Heart left ventricle (tissue), 16 donors: ENCODE results near the gene B3GAT3. TPM values are rescaled to one million over a fixed set of nuclear protein-coding genes. Genes with fewer than 3 reads are reported as not detected.

Source experiments
- ATAC-seq, 4 donors: fragments of 200-7000 bp; cut with Tn5 transposase; one replicate each; pipeline ENCODE4 v1.9.1; 2020 to 2022; ENCODE audit warnings: moderate library complexity in 4 of 4, mild to moderate bottlenecking in 3 of 4, moderate number of reproducible peaks in 1 of 4
- DNase-seq, 5 donors: peaks; one replicate each; pipeline ENCODE4 v3.0.0-alpha.2; 2020
- H3K27ac ChIP-seq, 12 donors: fragments of 200-600 bp; sonication (generic) in 4 of 12; one replicate each; pipeline versions ENCODE4 v1.5.0 to v1.8.0; 2016 to 2022; ENCODE audit warnings: mild to moderate bottlenecking in 2 of 12
- H3K27me3 ChIP-seq, 9 donors: fragments of 200-600 bp; sonication (generic) in 2 of 9; one replicate each; pipeline versions ENCODE4 v1.5.1 to v1.8.0; 2016 to 2022; ENCODE audit warnings: mild to moderate bottlenecking in 3 of 9
- H3K36me3 ChIP-seq, 9 donors: fragments of 200-600 bp; sonication (generic) in 2 of 9; one replicate each; pipeline versions ENCODE4 v1.5.0 to v1.8.0; 2018 to 2022; ENCODE audit warnings: mild to moderate bottlenecking in 2 of 9
- H3K4me1 ChIP-seq, 12 donors: fragments of 200-600 bp; sonication (generic) in 4 of 12; one replicate each; pipeline versions ENCODE4 v1.5.0 to v1.8.0; 2016 to 2022; ENCODE audit warnings: mild to moderate bottlenecking in 3 of 12
- H3K4me3 ChIP-seq, 12 donors: fragments of 200-600 bp; sonication (generic) in 4 of 12; one replicate each; pipeline versions ENCODE4 v1.5.0 to v1.8.0; 2017 to 2022; ENCODE audit warnings: mild to moderate bottlenecking in 9 of 12, moderate library complexity in 4 of 12
- H3K9me3 ChIP-seq, 12 donors: fragments of 200-600 bp; sonication (generic) in 4 of 12; one replicate each; pipeline versions ENCODE4 v1.5.0 to v1.8.0; 2016 to 2022; ENCODE audit warnings: mild to moderate bottlenecking in 1 of 12
- POLR2A ChIP-seq, 2 donors: fragments of 450-650 bp; IDR thresholded peaks; one replicate each; pipeline ENCODE4 v1.6.1; 2017; ENCODE audit warnings: antibody characterized with exemption in 2 of 2, mild to moderate bottlenecking in 2 of 2, moderate library complexity in 2 of 2
- WGBS, 4 donors: extraction: QIAGEN DNeasy Blood & Tissue Kit in 2 of 4; methylation state at CpG; one replicate each; pipeline versions ENCODE4 v1.1.5 to v1.1.7; 2013 to 2018; 5-methylcytosine and 5-hydroxymethylcytosine counted together
- intact Hi-C, 10 donors: fragments of 100-400 bp; cut with DNase I; formaldehyde crosslinking; loops; one replicate each; pipeline versions ENCODE4 v1.11.1 to v1.14.2; 2022
- polyA plus RNA-seq, 2 donors: library from polyadenylated mRNA; stranded (reverse); fragments of 200-250 nt; gene quantifications; one replicate each; pipeline ENCODE4 v1.2.3, GENCODE V29; 2013
- total RNA-seq, 9 donors: library from RNA; depleted of rRNA in 2 of 9; stranded (reverse); fragments of >200 nt in 2 of 9; fragmentation: NEBNext Ultra II Directional in 3 of 9; extraction: Animal tissue kit (Norgen Biotek cat#: 25700) in 3 of 9; gene quantifications; one replicate each; pipeline versions ENCODE4 v1.1.0 to v1.2.4, GENCODE V29; 2016 to 2023
- TF ChIP-seq, protein P1 (sequence below), 12 donors: fragments of 200-600 bp; sonication (generic) in 4 of 12; IDR thresholded peaks; one replicate each; pipeline versions ENCODE4 v1.5.0 to v1.8.0; 2018 to 2022; ENCODE audit warnings: antibody characterized with exemption in 12 of 12, mild to moderate bottlenecking in 5 of 12
- donor health status: ischemic (EF 13 %, LVEDD 7.1; RV severe dilation, severe dysfunction).
- donor health status: healthy with polysubstance abuse.
- donor health status: DM: no; HTN: yes; CAD: no.
- donor health status: DM: no; HTN: no; CAD: no.
- donor health status: ischemic (EF 25% LVEDD 6.9; RV normal size, moderate dysfunction).
- donor health status: ischemic (EF 25% LVEDD 5.7; RV mildly dilated, moderate dysfunction).
- donor health status: healthy.
- donor health status: DM: yes; HTN: yes; CAD: no.
- donor health status: ischemic (EF 35%, LVEDD 5.7; RV mildly dilated, moderate dysfunction).
- donor health status: nonischemic (EF 11% LVEDD 7.7; RV severe dilation, severe dysfunction).
- donor health status: DM: yes; HTN: yes; CAD: no.
- donor health status: PGD.
- donor health status: ischemic (EF 29% LVEDD 5.4; RV normal size, mild dysfunction).
- donor health status: nonischemic (EF 23%, LVEDD 6.1; RV moderate dilation, normal function).

Gene B3GAT3
- total and polyA plus RNA-seq, 11 donors = 9.2 to 38.1 (median 13.1) TPM

DNA sequence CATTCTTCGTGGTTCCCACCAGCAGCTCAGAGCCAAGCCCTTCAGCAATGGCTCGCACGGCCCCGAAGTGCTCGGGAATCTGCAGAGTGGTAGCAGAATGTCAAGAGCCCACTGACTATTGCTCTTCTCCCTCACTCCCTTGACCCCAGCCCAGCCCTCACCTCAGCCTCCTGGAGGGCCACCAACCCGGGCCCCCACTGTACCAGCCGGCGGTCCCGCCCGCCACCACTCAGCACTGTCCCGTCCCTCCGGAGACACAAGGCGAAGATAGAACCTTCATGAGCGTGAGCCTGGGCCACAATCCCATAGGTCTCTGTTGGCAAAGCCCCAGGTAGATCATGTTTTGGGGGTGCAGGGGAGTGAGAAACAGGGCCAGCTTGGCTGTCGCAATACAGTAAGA, 15.9 kb downstream of the B3GAT3 start:
- 94 to 97% (median 96%) methylated on average over 14 to 15 of the region's 15 CpGs for WGBS, 4 donors
- Histone ChIP-seq H3K4me1 (peaks cover 0 to 43% (median 13%) of the 10 kb centered on the region in 12 donors), H3K4me3 (no peak overlapping the region), H3K27ac (no peak overlapping the region), H3K36me3 (peaks cover 0 to 71% (median 35%) of the 10 kb centered on the region in 9 donors), H3K9me3 (no peaks in the 10 kb centered on the region), H3K27me3 (no peaks in the 10 kb centered on the region)
- TF ChIP-seq, protein P1, sequence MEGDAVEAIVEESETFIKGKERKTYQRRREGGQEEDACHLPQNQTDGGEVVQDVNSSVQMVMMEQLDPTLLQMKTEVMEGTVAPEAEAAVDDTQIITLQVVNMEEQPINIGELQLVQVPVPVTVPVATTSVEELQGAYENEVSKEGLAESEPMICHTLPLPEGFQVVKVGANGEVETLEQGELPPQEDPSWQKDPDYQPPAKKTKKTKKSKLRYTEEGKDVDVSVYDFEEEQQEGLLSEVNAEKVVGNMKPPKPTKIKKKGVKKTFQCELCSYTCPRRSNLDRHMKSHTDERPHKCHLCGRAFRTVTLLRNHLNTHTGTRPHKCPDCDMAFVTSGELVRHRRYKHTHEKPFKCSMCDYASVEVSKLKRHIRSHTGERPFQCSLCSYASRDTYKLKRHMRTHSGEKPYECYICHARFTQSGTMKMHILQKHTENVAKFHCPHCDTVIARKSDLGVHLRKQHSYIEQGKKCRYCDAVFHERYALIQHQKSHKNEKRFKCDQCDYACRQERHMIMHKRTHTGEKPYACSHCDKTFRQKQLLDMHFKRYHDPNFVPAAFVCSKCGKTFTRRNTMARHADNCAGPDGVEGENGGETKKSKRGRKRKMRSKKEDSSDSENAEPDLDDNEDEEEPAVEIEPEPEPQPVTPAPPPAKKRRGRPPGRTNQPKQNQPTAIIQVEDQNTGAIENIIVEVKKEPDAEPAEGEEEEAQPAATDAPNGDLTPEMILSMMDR (IDR thresholded peaks at IDR 0.05) = no peak
- no peak for TF ChIP-seq POLR2A (IDR thresholded peaks at IDR 0.05)
- intact Hi-C loops = no loop called here
- ATAC-seq = no peak
- no peak for DNase-seq

DNA sequence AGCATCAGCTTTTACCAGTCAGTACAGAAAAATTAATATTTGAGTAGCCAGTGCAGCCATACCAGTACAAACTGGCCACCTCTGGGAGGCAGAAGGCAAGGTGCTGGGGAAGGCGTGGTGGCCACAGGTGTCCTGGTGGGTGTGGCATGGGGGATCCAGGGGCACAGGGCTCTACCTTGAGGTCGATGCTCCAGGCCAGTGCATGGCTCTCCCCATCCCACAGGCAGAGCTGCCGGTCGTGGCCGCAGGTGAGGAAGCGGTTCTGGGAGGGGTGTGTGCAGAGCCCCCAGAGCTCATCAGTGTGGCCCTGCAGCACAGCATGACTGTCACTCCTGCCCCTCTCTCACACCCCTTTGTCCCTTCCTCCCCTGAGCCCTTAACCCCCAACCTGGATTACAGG, 16.3 kb downstream of the B3GAT3 start:
- peaks cover 0 to 41% (median 14%) of the 10 kb centered on the region in 12 donors for H3K4me1 ChIP-seq
- no peak overlapping the region for H3K4me3 ChIP-seq
- DNase-seq (peak in 2 of 5 donors; percentile 14 to 51), ATAC-seq (no peak)
- TF ChIP-seq, protein P1 (IDR thresholded peaks at IDR 0.05) = no peak
- H3K36me3 ChIP-seq = peaks cover 0 to 67% (median 32%) of the 10 kb centered on the region in 9 donors
- no peak overlapping the region for H3K27ac ChIP-seq
- no peaks in the 10 kb centered on the region for H3K27me3 ChIP-seq
- no peaks in the 10 kb centered on the region for H3K9me3 ChIP-seq
- 90 to 96% (median 92%) methylated on average over 5 to 6 of the region's 6 CpGs for WGBS, 4 donors
- intact Hi-C loops = no loop called here

DNA sequence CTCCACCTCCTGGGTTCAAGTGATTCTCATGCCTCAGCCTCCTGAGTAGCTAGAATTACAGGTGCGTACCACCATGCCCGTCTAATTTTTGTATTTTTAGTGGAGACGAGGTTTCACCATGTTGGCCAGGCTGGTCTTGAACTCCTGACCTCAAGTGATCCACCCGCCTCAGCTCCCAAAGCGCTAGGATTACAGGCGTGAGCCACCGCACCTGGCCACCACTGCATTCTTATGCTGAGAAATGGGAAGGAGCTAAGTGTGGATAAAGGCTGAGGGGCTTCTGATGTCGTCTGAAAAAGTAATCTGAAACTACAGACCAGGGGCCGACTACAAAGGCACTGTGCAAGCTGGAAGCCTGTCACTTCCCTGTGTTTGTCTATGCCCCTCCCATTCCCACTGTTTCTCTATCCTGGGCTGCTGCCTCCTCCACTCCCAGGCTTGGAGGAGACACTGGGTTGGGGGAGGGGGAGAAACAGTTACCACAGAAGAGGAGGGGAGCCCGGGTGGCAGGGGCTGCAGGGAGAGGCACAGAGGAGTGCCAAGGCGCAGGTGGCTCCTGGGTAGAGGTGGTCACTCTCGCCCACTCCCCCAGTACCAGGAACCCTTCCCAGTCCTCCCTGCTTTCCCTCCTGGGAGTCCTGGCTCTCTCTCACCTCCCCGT, 17.2 kb downstream of the B3GAT3 start:
- intact Hi-C loops = loop anchor here in 1 of 10 donors (5.0 kb wide), 1 partner anchor 73 kb away; the partner anchor contains the start of gene UBXN1
- H3K4me1 ChIP-seq = peaks cover 4 to 41% (median 22%) of the 10 kb centered on the region in 12 donors
- ATAC-seq (no peak), DNase-seq (peak in 1 of 5 donors; percentile 11)
- no peaks in the 10 kb centered on the region for H3K9me3 ChIP-seq
- peaks cover 0 to 67% (median 31%) of the 10 kb centered on the region in 9 donors for H3K36me3 ChIP-seq
- TF ChIP-seq POLR2A (IDR thresholded peaks at IDR 0.05) = no peak
- TF ChIP-seq, protein P1 (IDR thresholded peaks at IDR 0.05) = no peak
- no peak overlapping the region for H3K4me3 ChIP-seq
- WGBS, 4 donors = 79 to 87% (median 87%) methylated on average over 13 of the region's 13 CpGs
- H3K27ac ChIP-seq = no peak overlapping the region
- H3K27me3 ChIP-seq = no peaks in the 10 kb centered on the region

DNA sequence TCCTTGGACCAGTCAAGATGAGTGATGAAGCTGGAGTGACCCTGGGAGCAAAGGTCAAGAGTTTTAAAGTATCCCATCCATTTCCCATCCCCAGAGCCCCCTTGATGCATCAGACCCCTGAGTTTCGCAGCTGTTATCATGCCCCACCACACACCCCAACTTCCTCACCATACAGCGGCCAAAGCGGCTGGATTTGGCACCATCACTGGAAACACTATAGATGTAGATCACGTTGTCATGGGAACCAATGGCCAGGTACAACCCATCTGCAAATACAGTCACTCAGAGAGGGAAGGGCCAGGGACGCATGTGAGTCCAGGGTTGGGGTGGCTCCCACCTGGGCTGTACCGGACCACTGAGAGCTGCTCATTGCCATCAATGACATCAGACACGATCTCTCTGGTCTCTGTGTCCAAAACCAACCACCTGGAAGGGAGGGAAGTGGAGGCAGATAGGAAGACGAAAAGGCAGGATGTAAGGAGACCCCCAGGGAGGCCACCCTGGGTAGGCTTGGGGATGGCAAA, 17.9 kb downstream of the B3GAT3 start:
- ATAC-seq (no peak), DNase-seq (peak in 1 of 5 donors; percentile 17)
- H3K36me3 ChIP-seq = peaks cover 0 to 61% (median 31%) of the 10 kb centered on the region in 9 donors
- no peaks in the 10 kb centered on the region for H3K27me3 ChIP-seq
- no peak overlapping the region for H3K4me3 ChIP-seq
- WGBS, 4 donors = 92 to 95% (median 94%) methylated on average over 8 of the region's 8 CpGs
- intact Hi-C loops = loop anchor here in 1 of 10 donors (5.0 kb wide), 1 partner anchor 73 kb away; the partner anchor contains the start of gene UBXN1
- peaks cover 4 to 48% (median 27%) of the 10 kb centered on the region in 12 donors for H3K4me1 ChIP-seq
- H3K27ac ChIP-seq = no peak overlapping the region
- TF ChIP-seq, protein P1 (IDR thresholded peaks at IDR 0.05) = no peak
- TF ChIP-seq POLR2A (IDR thresholded peaks at IDR 0.05) = no peak
- H3K9me3 ChIP-seq = no peaks in the 10 kb centered on the region
